Stimulated activated effector memory CD8-positive, alpha-beta T cell treated with anti-CD3 and anti-CD28 coated beads, Interleukin-12 subunit alpha, Interleukin-12 subunit beta, amount 100 ng/mL, for 72 hours (primary cell): ENCODE results near the gene PLCB1.

ENCODE experiments used
- ATAC-seq: fragments of 150-1000 bp; cut with Tn5 transposase; 2 replicates; pipeline ENCODE4 v1.10.0; 2021
- DNase-seq, 2 donors: peaks; one replicate each; pipeline ENCODE4 v3.0.0; 2021 to 2022; ENCODE audit warnings: low spot score in 2 of 2
- H3K27ac Mint-ChIP-seq: one replicate; pipeline ENCODE4 v1.8.0; 2022; ENCODE audit warnings: mild to moderate bottlenecking, mixed read lengths
- H3K36me3 Mint-ChIP-seq: one replicate; pipeline ENCODE4 v1.8.0; 2022; ENCODE audit warnings: mild to moderate bottlenecking, mixed read lengths
- H3K4me1 Mint-ChIP-seq: one replicate; pipeline ENCODE4 v1.8.0; 2022; ENCODE audit warnings: mixed read lengths
- H3K4me3 Mint-ChIP-seq: one replicate; pipeline ENCODE4 v1.8.0; 2022; ENCODE audit warnings: mild to moderate bottlenecking, mixed read lengths
- H3K9me3 Mint-ChIP-seq: one replicate; pipeline ENCODE4 v1.8.0; 2022; ENCODE audit warnings: mixed read lengths

PLCB1 gene

GRCh38 chr20:8124639-8125038, 7.4 kb upstream of the PLCB1 start:
- Mint-ChIP-seq H3K27ac (no peak overlapping the region), H3K4me1 (peaks cover 23% of the 10 kb centered on the region), H3K9me3 (no peaks in the 10 kb centered on the region), H3K4me3 (no peak overlapping the region), H3K36me3 (no peaks in the 10 kb centered on the region)
- DNase-seq (no peak), ATAC-seq (no peak)

GRCh38 chr20:8126181-8126580, 5.9 kb upstream of the PLCB1 start:
- ATAC-seq (no peak), DNase-seq (no peak)
- Mint-ChIP-seq H3K4me1 (peaks cover 23% of the 10 kb centered on the region), H3K4me3 (no peak overlapping the region), H3K36me3 (no peaks in the 10 kb centered on the region), H3K27ac (no peak overlapping the region), H3K9me3 (no peaks in the 10 kb centered on the region)

GRCh38 chr20:8126841-8127378, 5.2 kb upstream of the PLCB1 start:
- DNase-seq (no peak), ATAC-seq (no peak)
- Mint-ChIP-seq H3K27ac (no peak overlapping the region), H3K9me3 (no peaks in the 10 kb centered on the region), H3K4me3 (no peak overlapping the region), H3K36me3 (no peaks in the 10 kb centered on the region), H3K4me1 (peaks cover 29% of the 10 kb centered on the region)

- Mint-ChIP-seq H3K36me3 (no peaks in the 10 kb centered on the region), H3K27ac (no peak overlapping the region), H3K9me3 (no peaks in the 10 kb centered on the region), H3K4me3 (no peak overlapping the region), H3K4me1 (peaks cover 31% of the 10 kb centered on the region)
- DNase-seq (no peak), ATAC-seq (peak; percentile 81)
Measured at GRCh38 chr20:8127553-8128255, 4.4 kb upstream of the PLCB1 start.

GRCh38 chr20:8128291-8129060, 3.6 kb upstream of the PLCB1 start:
- no peak for ATAC-seq
- H3K9me3 Mint-ChIP-seq: no peaks in the 10 kb centered on the region
- peaks cover 38% of the 10 kb centered on the region for H3K4me1 Mint-ChIP-seq
- no peak overlapping the region for H3K27ac Mint-ChIP-seq
- no peaks in the 10 kb centered on the region for H3K36me3 Mint-ChIP-seq
- H3K4me3 Mint-ChIP-seq: no peak overlapping the region
- no peak for DNase-seq

- Mint-ChIP-seq H3K4me3 (no peak overlapping the region), H3K4me1 (peaks cover 48% of the 10 kb centered on the region), H3K27ac (no peak overlapping the region), H3K36me3 (no peaks in the 10 kb centered on the region), H3K9me3 (no peaks in the 10 kb centered on the region)
- ATAC-seq: no peak
- no peak for DNase-seq
Measured at GRCh38 chr20:8129211-8129976, 2.7 kb upstream of the PLCB1 start.

- peak overlapping the region; percentile 85 for H3K27ac Mint-ChIP-seq
- ATAC-seq (no peak), DNase-seq (no peak)
- H3K4me3 Mint-ChIP-seq: peak overlapping the region; percentile 85
- no peaks in the 10 kb centered on the region for H3K9me3 Mint-ChIP-seq
- H3K36me3 Mint-ChIP-seq: no peaks in the 10 kb centered on the region
- H3K4me1 Mint-ChIP-seq: peaks cover 63% of the 10 kb centered on the region
Measured at GRCh38 chr20:8130840-8131526, 1.1 kb upstream of the PLCB1 start.

GRCh38 chr20:8132484-8133309, 631 bp downstream of the PLCB1 start:
- H3K4me3 Mint-ChIP-seq: peak overlapping the region; percentile 85
- H3K9me3 Mint-ChIP-seq: no peaks in the 10 kb centered on the region
- H3K36me3 Mint-ChIP-seq: no peaks in the 10 kb centered on the region
- DNase-seq (peak in 1 of 2 donors; percentile 47), ATAC-seq (peak; percentile 48)
- H3K4me1 Mint-ChIP-seq: peaks cover 59% of the 10 kb centered on the region
- peak overlapping the region; percentile 74 for H3K27ac Mint-ChIP-seq

- no peaks in the 10 kb centered on the region for H3K9me3 Mint-ChIP-seq
- peaks cover 52% of the 10 kb centered on the region for H3K4me1 Mint-ChIP-seq
- H3K36me3 Mint-ChIP-seq: no peaks in the 10 kb centered on the region
- H3K4me3 Mint-ChIP-seq: peak overlapping the region; percentile 85
- ATAC-seq (no peak), DNase-seq (no peak)
- H3K27ac Mint-ChIP-seq: peak overlapping the region; percentile 74
Measured at GRCh38 chr20:8133310-8133768, 1.3 kb downstream of the PLCB1 start.

GRCh38 chr20:8133851-8134451, 1.9 kb downstream of the PLCB1 start:
- ATAC-seq (no peak), DNase-seq (no peak)
- no peak overlapping the region for H3K27ac Mint-ChIP-seq
- H3K4me1 Mint-ChIP-seq: peaks cover 48% of the 10 kb centered on the region
- peak overlapping the region; percentile 85 for H3K4me3 Mint-ChIP-seq
- H3K9me3 Mint-ChIP-seq: no peaks in the 10 kb centered on the region
- H3K36me3 Mint-ChIP-seq: no peaks in the 10 kb centered on the region

- ATAC-seq: no peak
- no peak for DNase-seq
- Mint-ChIP-seq H3K4me1 (peaks cover 47% of the 10 kb centered on the region), H3K27ac (no peak overlapping the region), H3K9me3 (no peaks in the 10 kb centered on the region), H3K36me3 (no peaks in the 10 kb centered on the region), H3K4me3 (no peak overlapping the region)
Measured at GRCh38 chr20:8139899-8140298, 7.8 kb downstream of the PLCB1 start.

- Mint-ChIP-seq H3K36me3 (no peaks in the 10 kb centered on the region), H3K9me3 (no peaks in the 10 kb centered on the region), H3K27ac (no peak overlapping the region), H3K4me1 (peaks cover 43% of the 10 kb centered on the region), H3K4me3 (no peak overlapping the region)
- no peak for DNase-seq
- ATAC-seq: no peak
Measured at GRCh38 chr20:8143474-8143873, 11.4 kb downstream of the PLCB1 start.

GRCh38 chr20:8144282-8145245, 12.5 kb downstream of the PLCB1 start:
- no peaks in the 10 kb centered on the region for H3K36me3 Mint-ChIP-seq
- H3K4me1 Mint-ChIP-seq: peaks cover 43% of the 10 kb centered on the region
- ATAC-seq (peak; percentile 79), DNase-seq (no peak)
- H3K27ac Mint-ChIP-seq: peak overlapping the region; percentile 84
- H3K4me3 Mint-ChIP-seq: peak overlapping the region; percentile 55
- H3K9me3 Mint-ChIP-seq: no peaks in the 10 kb centered on the region
